ENCODE data around the gene THTPA. TPM values are rescaled to one million over a fixed set of nuclear protein-coding genes. Genes with fewer than 3 reads are reported as not detected.

Gene THTPA
- total and polyA plus RNA-seq, 2 donors (not counting 1 experiment from before 2014, with no cell fraction given), result 7.8 to 24.1 TPM

DNA sequence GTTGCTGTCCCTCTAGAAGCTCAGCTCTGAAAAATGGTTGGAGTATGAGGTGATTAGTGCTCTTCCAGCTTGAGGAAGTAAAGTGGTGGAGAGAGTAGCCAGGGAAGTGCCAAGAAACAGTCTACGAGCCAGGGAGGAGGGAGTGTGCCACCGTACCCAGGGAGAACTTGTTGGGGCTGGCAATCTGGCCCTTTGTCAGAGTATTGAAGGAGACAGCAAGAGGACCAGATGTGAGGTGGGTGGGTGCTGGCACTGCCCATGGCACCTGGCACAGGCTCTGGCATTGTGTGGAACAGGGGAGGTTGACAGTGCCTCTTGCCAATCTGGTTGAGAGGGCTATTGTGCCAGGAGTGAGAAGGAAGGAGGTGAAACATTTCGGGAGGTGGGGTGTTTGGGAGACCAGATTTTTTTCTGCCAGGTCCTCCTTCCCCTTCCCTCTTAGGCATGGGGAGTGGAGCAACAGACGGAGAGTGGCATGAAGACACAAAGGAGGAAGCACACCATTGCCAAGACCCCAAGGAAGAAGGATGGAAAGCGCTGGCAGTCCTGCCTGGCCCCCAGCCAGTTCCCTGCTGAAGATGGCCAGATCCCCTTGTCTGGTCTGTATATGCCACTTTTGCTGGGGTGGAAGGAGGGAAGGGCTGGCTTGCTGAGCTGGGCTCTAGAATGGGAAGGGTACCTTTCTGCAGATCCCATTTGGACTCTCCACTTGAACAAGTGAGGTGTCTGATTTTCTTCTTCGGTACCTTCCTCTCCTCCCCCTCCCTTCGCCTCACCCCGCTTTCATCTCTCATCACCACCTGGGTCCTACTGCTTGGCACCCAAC is 42.0 kb upstream of the THTPA start:
- H3K27me3 ChIP-seq (ENCODE audit: control insufficient read depth, insufficient read depth, low read length), result no peaks in the 10 kb centered on the region
- no peak for TF ChIP-seq EZH2 (IDR thresholded peaks at IDR 0.05; ENCODE audit: low read length, missing control alignments)
- TF ChIP-seq, protein P1, sequence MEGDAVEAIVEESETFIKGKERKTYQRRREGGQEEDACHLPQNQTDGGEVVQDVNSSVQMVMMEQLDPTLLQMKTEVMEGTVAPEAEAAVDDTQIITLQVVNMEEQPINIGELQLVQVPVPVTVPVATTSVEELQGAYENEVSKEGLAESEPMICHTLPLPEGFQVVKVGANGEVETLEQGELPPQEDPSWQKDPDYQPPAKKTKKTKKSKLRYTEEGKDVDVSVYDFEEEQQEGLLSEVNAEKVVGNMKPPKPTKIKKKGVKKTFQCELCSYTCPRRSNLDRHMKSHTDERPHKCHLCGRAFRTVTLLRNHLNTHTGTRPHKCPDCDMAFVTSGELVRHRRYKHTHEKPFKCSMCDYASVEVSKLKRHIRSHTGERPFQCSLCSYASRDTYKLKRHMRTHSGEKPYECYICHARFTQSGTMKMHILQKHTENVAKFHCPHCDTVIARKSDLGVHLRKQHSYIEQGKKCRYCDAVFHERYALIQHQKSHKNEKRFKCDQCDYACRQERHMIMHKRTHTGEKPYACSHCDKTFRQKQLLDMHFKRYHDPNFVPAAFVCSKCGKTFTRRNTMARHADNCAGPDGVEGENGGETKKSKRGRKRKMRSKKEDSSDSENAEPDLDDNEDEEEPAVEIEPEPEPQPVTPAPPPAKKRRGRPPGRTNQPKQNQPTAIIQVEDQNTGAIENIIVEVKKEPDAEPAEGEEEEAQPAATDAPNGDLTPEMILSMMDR (conservative IDR thresholded peaks at IDR 0.05 in 1 of 2, IDR thresholded peaks at IDR 0.05 in 1 of 2; ENCODE audit: low read depth in 1 of 2, low read length in 2 of 2), result no peak
- no peak overlapping the region for H3K9ac ChIP-seq (ENCODE audit: insufficient read depth, low read length)
- no peak overlapping the region for H3K4me3 ChIP-seq (replicated peaks in 1 of 4; ENCODE audit: control extremely low read depth in 1 of 4, insufficient read depth in 1 of 4, low read depth in 3 of 4, low read length in 4 of 4)
- H2AFZ ChIP-seq (ENCODE audit: low read length), result no peak overlapping the region
- H3K36me3 ChIP-seq (ENCODE audit: control insufficient read depth, insufficient read depth, low read length), result no peaks in the 10 kb centered on the region
- H3K79me2 ChIP-seq (ENCODE audit: control insufficient read depth, insufficient read depth, low read length), result no peaks in the 10 kb centered on the region
- no peaks in the 10 kb centered on the region for H3K9me3 ChIP-seq (ENCODE audit: control insufficient read depth, insufficient read depth, low read depth, low read length)
- no peaks in the 10 kb centered on the region for H4K20me1 ChIP-seq (ENCODE audit: control insufficient read depth, extremely low read depth, insufficient read depth, low read length)
- no peak overlapping the region for H3K27ac ChIP-seq (ENCODE audit: insufficient read depth, low read length)
- no peaks in the 10 kb centered on the region for H3K4me1 ChIP-seq (ENCODE audit: control insufficient read depth, extremely low read depth, insufficient read depth, low read length)
- H3K4me2 ChIP-seq (ENCODE audit: extremely low read depth, insufficient read depth, low read length), result no peak overlapping the region
- no peak for DNase-seq (ENCODE audit: low read depth in 2 of 2)

DNA sequence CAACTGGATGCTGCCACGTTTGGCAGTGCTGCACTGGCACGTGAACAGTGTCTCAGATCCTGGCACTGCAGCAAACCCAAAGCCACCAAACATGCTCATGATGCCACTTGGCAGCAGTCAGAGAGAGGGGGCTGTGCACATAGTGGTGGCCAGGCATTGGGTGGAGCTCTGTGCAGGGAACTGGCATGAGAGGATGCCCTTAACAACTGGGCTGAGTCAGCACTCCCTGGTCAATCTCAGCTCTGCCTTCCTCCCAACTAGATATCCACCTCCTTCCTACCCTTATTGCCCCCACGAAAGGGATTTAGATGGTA is 41.5 kb upstream of the THTPA start:
- no peak overlapping the region for H3K27ac ChIP-seq (ENCODE audit: insufficient read depth, low read length)
- no peaks in the 10 kb centered on the region for H4K20me1 ChIP-seq (ENCODE audit: control insufficient read depth, extremely low read depth, insufficient read depth, low read length)
- no peak overlapping the region for H3K9ac ChIP-seq (ENCODE audit: insufficient read depth, low read length)
- TF ChIP-seq, protein P1 (conservative IDR thresholded peaks at IDR 0.05 in 1 of 2, IDR thresholded peaks at IDR 0.05 in 1 of 2; ENCODE audit: low read depth in 1 of 2, low read length in 2 of 2), result no peak
- no peak for TF ChIP-seq EZH2 (IDR thresholded peaks at IDR 0.05; ENCODE audit: low read length, missing control alignments)
- H3K79me2 ChIP-seq (ENCODE audit: control insufficient read depth, insufficient read depth, low read length), result no peaks in the 10 kb centered on the region
- no peak for DNase-seq (ENCODE audit: low read depth in 2 of 2)
- no peak overlapping the region for H3K4me2 ChIP-seq (ENCODE audit: extremely low read depth, insufficient read depth, low read length)
- H3K9me3 ChIP-seq (ENCODE audit: control insufficient read depth, insufficient read depth, low read depth, low read length), result no peaks in the 10 kb centered on the region
- no peak overlapping the region for H3K4me3 ChIP-seq (replicated peaks in 1 of 4; ENCODE audit: control extremely low read depth in 1 of 4, insufficient read depth in 1 of 4, low read depth in 3 of 4, low read length in 4 of 4)
- H2AFZ ChIP-seq (ENCODE audit: low read length), result no peak overlapping the region
- H3K27me3 ChIP-seq (ENCODE audit: control insufficient read depth, insufficient read depth, low read length), result no peaks in the 10 kb centered on the region
- no peaks in the 10 kb centered on the region for H3K4me1 ChIP-seq (ENCODE audit: control insufficient read depth, extremely low read depth, insufficient read depth, low read length)
- H3K36me3 ChIP-seq (ENCODE audit: control insufficient read depth, insufficient read depth, low read length), result no peaks in the 10 kb centered on the region

DNA sequence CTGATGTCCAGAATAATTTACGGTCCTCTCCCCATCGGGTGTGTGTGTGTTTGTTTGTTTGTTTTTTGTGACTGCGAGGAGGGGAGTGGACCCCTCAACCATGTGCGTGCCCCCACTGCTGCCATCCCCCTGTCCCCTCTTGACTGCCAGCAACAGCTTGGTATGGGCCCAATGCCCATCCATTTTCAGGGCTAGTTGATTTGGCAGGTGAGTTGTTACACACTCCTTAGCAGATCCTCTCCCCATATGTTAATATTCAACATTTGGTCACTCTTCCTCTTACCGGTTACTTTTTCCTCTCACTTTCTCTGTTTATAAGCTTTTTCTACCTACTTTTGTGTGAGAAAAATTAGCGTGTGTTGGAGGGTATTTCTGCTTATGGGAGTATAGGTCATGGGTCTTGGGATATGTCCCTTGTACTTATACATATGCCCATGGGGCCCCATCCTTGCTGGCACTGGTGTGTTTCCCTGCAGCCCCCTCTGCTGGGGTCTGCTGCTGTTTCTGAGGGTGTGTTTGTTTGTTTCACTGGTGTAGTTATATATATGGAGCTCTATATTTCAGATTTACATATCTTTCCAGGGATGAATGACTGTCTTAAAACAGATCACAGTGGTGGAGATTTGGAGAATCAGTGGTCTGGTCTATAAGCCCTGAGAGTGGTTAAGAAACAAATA is 38.3 kb upstream of the THTPA start:
- Histone ChIP-seq H3K4me1 (ENCODE audit: control insufficient read depth, extremely low read depth, insufficient read depth, low read length) (no peaks in the 10 kb centered on the region), H3K4me3 (replicated peaks in 1 of 4; ENCODE audit: control extremely low read depth in 1 of 4, insufficient read depth in 1 of 4, low read depth in 3 of 4, low read length in 4 of 4) (no peak overlapping the region), H3K36me3 (ENCODE audit: control insufficient read depth, insufficient read depth, low read length) (no peaks in the 10 kb centered on the region), H3K27ac (ENCODE audit: insufficient read depth, low read length) (no peak overlapping the region), H4K20me1 (ENCODE audit: control insufficient read depth, extremely low read depth, insufficient read depth, low read length) (no peaks in the 10 kb centered on the region), H3K9me3 (ENCODE audit: control insufficient read depth, insufficient read depth, low read depth, low read length) (no peaks in the 10 kb centered on the region), H3K4me2 (ENCODE audit: extremely low read depth, insufficient read depth, low read length) (no peak overlapping the region), H3K9ac (ENCODE audit: insufficient read depth, low read length) (no peak overlapping the region), H3K27me3 (ENCODE audit: control insufficient read depth, insufficient read depth, low read length) (no peaks in the 10 kb centered on the region), H2AFZ (ENCODE audit: low read length) (no peak overlapping the region), H3K79me2 (ENCODE audit: control insufficient read depth, insufficient read depth, low read length) (no peaks in the 10 kb centered on the region)
- no peak for TF ChIP-seq EZH2 (IDR thresholded peaks at IDR 0.05; ENCODE audit: low read length, missing control alignments)
- TF ChIP-seq, protein P1 (conservative IDR thresholded peaks at IDR 0.05 in 1 of 2, IDR thresholded peaks at IDR 0.05 in 1 of 2; ENCODE audit: low read depth in 1 of 2, low read length in 2 of 2), result no peak
- no peak for DNase-seq (ENCODE audit: low read depth in 2 of 2)

Measured in fibroblast of lung (primary cell).